ENCODE measurements around the gene SETD7.

SETD7 gene

GRCh38 chr4:139489638-139490037, 66.4 kb downstream of the SETD7 start:
- H3K4me1 ChIP-seq (ENCODE audit: control insufficient read depth, insufficient read depth, low read length, unreplicated experiment), result peaks cover 5% of the 10 kb centered on the region
- H3K36me3 ChIP-seq (ENCODE audit: insufficient read depth, low read length), result no peaks in the 10 kb centered on the region
- no peaks in the 10 kb centered on the region for H3K27me3 ChIP-seq (ENCODE audit: insufficient read depth, low read length)
- H3K79me2 ChIP-seq (ENCODE audit: control insufficient read depth, insufficient read depth, low read length, unreplicated experiment), result no peaks in the 10 kb centered on the region
- no peak overlapping the region for H3K4me3 ChIP-seq (ENCODE audit: low read depth, low read length)
- no peak overlapping the region for H2AFZ ChIP-seq (ENCODE audit: low read length, unreplicated experiment)
- no peak overlapping the region for H3K27ac ChIP-seq (ENCODE audit: low read depth, low read length)

GRCh38 chr4:139488442-139488841, 67.6 kb downstream of the SETD7 start:
- H3K27me3 ChIP-seq (ENCODE audit: insufficient read depth, low read length), result no peaks in the 10 kb centered on the region
- H3K27ac ChIP-seq (ENCODE audit: low read depth, low read length), result no peak overlapping the region
- H3K4me1 ChIP-seq (ENCODE audit: control insufficient read depth, insufficient read depth, low read length, unreplicated experiment), result peaks cover 5% of the 10 kb centered on the region
- no peak overlapping the region for H2AFZ ChIP-seq (ENCODE audit: low read length, unreplicated experiment)
- H3K36me3 ChIP-seq (ENCODE audit: insufficient read depth, low read length), result no peaks in the 10 kb centered on the region
- no peaks in the 10 kb centered on the region for H3K79me2 ChIP-seq (ENCODE audit: control insufficient read depth, insufficient read depth, low read length, unreplicated experiment)
- H3K4me3 ChIP-seq (ENCODE audit: low read depth, low read length), result no peak overlapping the region

GRCh38 chr4:139484783-139485311, 71.2 kb downstream of the SETD7 start:
- H2AFZ ChIP-seq (ENCODE audit: low read length, unreplicated experiment), result no peak overlapping the region
- no peaks in the 10 kb centered on the region for H3K79me2 ChIP-seq (ENCODE audit: control insufficient read depth, insufficient read depth, low read length, unreplicated experiment)
- no peak overlapping the region for H3K4me3 ChIP-seq (ENCODE audit: low read depth, low read length)

GRCh38 chr4:139483000-139483399, 73.0 kb downstream of the SETD7 start:
- Histone ChIP-seq H3K4me1 (ENCODE audit: control insufficient read depth, insufficient read depth, low read length, unreplicated experiment) (peaks cover 5% of the 10 kb centered on the region), H3K36me3 (ENCODE audit: insufficient read depth, low read length) (no peaks in the 10 kb centered on the region), H3K27ac (ENCODE audit: low read depth, low read length) (no peak overlapping the region), H3K79me2 (ENCODE audit: control insufficient read depth, insufficient read depth, low read length, unreplicated experiment) (no peaks in the 10 kb centered on the region), H3K4me3 (ENCODE audit: low read depth, low read length) (no peak overlapping the region), H2AFZ (ENCODE audit: low read length, unreplicated experiment) (no peak overlapping the region), H3K27me3 (ENCODE audit: insufficient read depth, low read length) (no peaks in the 10 kb centered on the region)

More at GRCh38 chr4:139484783-139485311, 71.2 kb downstream of the SETD7 start:
- H3K4me1 ChIP-seq (ENCODE audit: control insufficient read depth, insufficient read depth, low read length, unreplicated experiment), result peaks cover 5% of the 10 kb centered on the region
- no peaks in the 10 kb centered on the region for H3K36me3 ChIP-seq (ENCODE audit: insufficient read depth, low read length)
- no peaks in the 10 kb centered on the region for H3K27me3 ChIP-seq (ENCODE audit: insufficient read depth, low read length)
- no peak overlapping the region for H3K27ac ChIP-seq (ENCODE audit: low read depth, low read length)

- Histone ChIP-seq H3K4me3 (ENCODE audit: low read depth, low read length) (no peak overlapping the region), H3K36me3 (ENCODE audit: insufficient read depth, low read length) (no peaks in the 10 kb centered on the region), H2AFZ (ENCODE audit: low read length, unreplicated experiment) (no peak overlapping the region), H3K4me1 (ENCODE audit: control insufficient read depth, insufficient read depth, low read length, unreplicated experiment) (no peaks in the 10 kb centered on the region), H3K79me2 (ENCODE audit: control insufficient read depth, insufficient read depth, low read length, unreplicated experiment) (no peaks in the 10 kb centered on the region), H3K27me3 (ENCODE audit: insufficient read depth, low read length) (no peaks in the 10 kb centered on the region), H3K27ac (ENCODE audit: low read depth, low read length) (no peak overlapping the region)
These were observed 74.6 kb downstream of the SETD7 start for GRCh38 chr4:139481465-139481864.

- Histone ChIP-seq H2AFZ (ENCODE audit: low read length, unreplicated experiment) (no peak overlapping the region), H3K27me3 (ENCODE audit: insufficient read depth, low read length) (no peaks in the 10 kb centered on the region), H3K4me1 (ENCODE audit: control insufficient read depth, insufficient read depth, low read length, unreplicated experiment) (no peaks in the 10 kb centered on the region), H3K36me3 (ENCODE audit: insufficient read depth, low read length) (peaks cover 15% of the 10 kb centered on the region), H3K27ac (ENCODE audit: low read depth, low read length) (no peak overlapping the region), H3K79me2 (ENCODE audit: control insufficient read depth, insufficient read depth, low read length, unreplicated experiment) (no peaks in the 10 kb centered on the region), H3K4me3 (ENCODE audit: low read depth, low read length) (no peak overlapping the region)
These were observed 79.7 kb downstream of the SETD7 start for GRCh38 chr4:139476363-139476762.

- no peak overlapping the region for H3K4me3 ChIP-seq (ENCODE audit: low read depth, low read length)
- H3K27ac ChIP-seq (ENCODE audit: low read depth, low read length), result no peak overlapping the region
- no peak overlapping the region for H2AFZ ChIP-seq (ENCODE audit: low read length, unreplicated experiment)
- peaks cover 15% of the 10 kb centered on the region for H3K36me3 ChIP-seq (ENCODE audit: insufficient read depth, low read length)
- H3K79me2 ChIP-seq (ENCODE audit: control insufficient read depth, insufficient read depth, low read length, unreplicated experiment), result peaks cover 15% of the 10 kb centered on the region
- H3K27me3 ChIP-seq (ENCODE audit: insufficient read depth, low read length), result no peaks in the 10 kb centered on the region
- no peaks in the 10 kb centered on the region for H3K4me1 ChIP-seq (ENCODE audit: control insufficient read depth, insufficient read depth, low read length, unreplicated experiment)
These were observed 83.2 kb downstream of the SETD7 start for GRCh38 chr4:139472852-139473251.

- Histone ChIP-seq H3K4me1 (ENCODE audit: control insufficient read depth, insufficient read depth, low read length, unreplicated experiment) (no peaks in the 10 kb centered on the region), H3K27ac (ENCODE audit: low read depth, low read length) (no peak overlapping the region), H3K79me2 (ENCODE audit: control insufficient read depth, insufficient read depth, low read length, unreplicated experiment) (peaks cover 21% of the 10 kb centered on the region), H2AFZ (ENCODE audit: low read length, unreplicated experiment) (no peak overlapping the region), H3K4me3 (ENCODE audit: low read depth, low read length) (no peak overlapping the region), H3K36me3 (ENCODE audit: insufficient read depth, low read length) (peaks cover 15% of the 10 kb centered on the region), H3K27me3 (ENCODE audit: insufficient read depth, low read length) (no peaks in the 10 kb centered on the region)
These were observed 84.9 kb downstream of the SETD7 start for GRCh38 chr4:139470997-139471665.

GRCh38 chr4:139470295-139470694, 85.7 kb downstream of the SETD7 start:
- peaks cover 22% of the 10 kb centered on the region for H3K79me2 ChIP-seq (ENCODE audit: control insufficient read depth, insufficient read depth, low read length, unreplicated experiment)
- H3K4me1 ChIP-seq (ENCODE audit: control insufficient read depth, insufficient read depth, low read length, unreplicated experiment), result no peaks in the 10 kb centered on the region
- no peaks in the 10 kb centered on the region for H3K27me3 ChIP-seq (ENCODE audit: insufficient read depth, low read length)
- H3K36me3 ChIP-seq (ENCODE audit: insufficient read depth, low read length), result peaks cover 15% of the 10 kb centered on the region
- H3K4me3 ChIP-seq (ENCODE audit: low read depth, low read length), result no peak overlapping the region
- H2AFZ ChIP-seq (ENCODE audit: low read length, unreplicated experiment), result no peak overlapping the region
- H3K27ac ChIP-seq (ENCODE audit: low read depth, low read length), result no peak overlapping the region

- Histone ChIP-seq H2AFZ (ENCODE audit: low read length, unreplicated experiment) (no peak overlapping the region), H3K36me3 (ENCODE audit: insufficient read depth, low read length) (peaks cover 15% of the 10 kb centered on the region), H3K4me1 (ENCODE audit: control insufficient read depth, insufficient read depth, low read length, unreplicated experiment) (no peaks in the 10 kb centered on the region), H3K4me3 (ENCODE audit: low read depth, low read length) (no peak overlapping the region), H3K27ac (ENCODE audit: low read depth, low read length) (no peak overlapping the region), H3K27me3 (ENCODE audit: insufficient read depth, low read length) (no peaks in the 10 kb centered on the region), H3K79me2 (ENCODE audit: control insufficient read depth, insufficient read depth, low read length, unreplicated experiment) (peaks cover 22% of the 10 kb centered on the region)
These were observed 86.2 kb downstream of the SETD7 start for GRCh38 chr4:139469869-139470268.

- H3K36me3 ChIP-seq (ENCODE audit: insufficient read depth, low read length), result peaks cover 15% of the 10 kb centered on the region
- no peak overlapping the region for H2AFZ ChIP-seq (ENCODE audit: low read length, unreplicated experiment)
- H3K27ac ChIP-seq (ENCODE audit: low read depth, low read length), result no peak overlapping the region
- H3K79me2 ChIP-seq (ENCODE audit: control insufficient read depth, insufficient read depth, low read length, unreplicated experiment), result peaks cover 22% of the 10 kb centered on the region
- no peaks in the 10 kb centered on the region for H3K27me3 ChIP-seq (ENCODE audit: insufficient read depth, low read length)
- no peak overlapping the region for H3K4me3 ChIP-seq (ENCODE audit: low read depth, low read length)
- H3K4me1 ChIP-seq (ENCODE audit: control insufficient read depth, insufficient read depth, low read length, unreplicated experiment), result no peaks in the 10 kb centered on the region
These were observed 86.8 kb downstream of the SETD7 start for GRCh38 chr4:139469216-139469615.
